Measurements from ENCODE around the gene HMCN2. TPM values are rescaled to one million over a fixed set of nuclear protein-coding genes. Genes with fewer than 3 reads are reported as not detected.

The HMCN2 gene
- total RNA-seq, 4 donors from 2014 or later = 24.8 to 61.7 (median 36.1) TPM

DNA sequence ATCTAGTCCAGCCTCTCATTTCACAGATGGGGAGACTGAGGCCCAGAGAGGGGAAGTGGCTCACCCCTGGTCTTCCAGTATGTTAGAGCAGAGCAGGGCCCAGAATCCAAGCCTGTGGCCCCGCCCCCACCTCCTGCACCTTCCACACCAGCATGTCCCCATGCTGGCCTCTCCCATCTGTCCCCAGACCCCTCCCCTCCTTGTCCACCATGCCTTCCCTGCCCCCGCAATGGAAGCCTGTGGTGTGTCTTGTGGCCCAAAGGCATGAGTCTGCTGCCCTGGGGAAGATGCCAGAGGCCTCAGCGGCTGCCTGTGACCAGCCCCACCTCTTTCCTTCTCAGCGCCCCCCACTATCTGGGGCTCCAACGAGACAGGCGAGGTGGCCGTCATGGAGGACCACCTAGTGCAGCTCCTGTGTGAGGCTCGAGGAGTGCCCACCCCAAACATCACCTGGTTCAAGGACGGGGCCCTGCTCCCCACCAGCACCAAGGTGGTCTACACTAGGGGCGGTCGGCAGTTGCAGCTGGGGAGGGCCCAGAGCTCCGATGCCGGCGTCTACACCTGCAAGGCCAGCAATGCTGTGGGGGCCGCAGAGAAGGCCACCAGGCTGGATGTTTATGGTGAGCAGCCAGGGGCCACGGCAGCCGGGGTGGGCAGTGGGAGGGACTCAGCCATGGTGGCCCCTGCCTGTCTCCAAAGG is 87.2 kb downstream of the HMCN2 start:
- DNase-seq = no peak
- Histone ChIP-seq H3K4me1 (peaks cover 0 to 8% (median 0%) of the 10 kb centered on the region in 4 donors), H3K27ac (peak overlapping the region in 1 of 4 donors; percentile 68), H3K4me3 (no peak overlapping the region), H3K36me3 (no peaks in the 10 kb centered on the region), H3K9me3 (no peaks in the 10 kb centered on the region), H3K27me3 (no peaks in the 10 kb centered on the region)
- TF ChIP-seq, protein P1, sequence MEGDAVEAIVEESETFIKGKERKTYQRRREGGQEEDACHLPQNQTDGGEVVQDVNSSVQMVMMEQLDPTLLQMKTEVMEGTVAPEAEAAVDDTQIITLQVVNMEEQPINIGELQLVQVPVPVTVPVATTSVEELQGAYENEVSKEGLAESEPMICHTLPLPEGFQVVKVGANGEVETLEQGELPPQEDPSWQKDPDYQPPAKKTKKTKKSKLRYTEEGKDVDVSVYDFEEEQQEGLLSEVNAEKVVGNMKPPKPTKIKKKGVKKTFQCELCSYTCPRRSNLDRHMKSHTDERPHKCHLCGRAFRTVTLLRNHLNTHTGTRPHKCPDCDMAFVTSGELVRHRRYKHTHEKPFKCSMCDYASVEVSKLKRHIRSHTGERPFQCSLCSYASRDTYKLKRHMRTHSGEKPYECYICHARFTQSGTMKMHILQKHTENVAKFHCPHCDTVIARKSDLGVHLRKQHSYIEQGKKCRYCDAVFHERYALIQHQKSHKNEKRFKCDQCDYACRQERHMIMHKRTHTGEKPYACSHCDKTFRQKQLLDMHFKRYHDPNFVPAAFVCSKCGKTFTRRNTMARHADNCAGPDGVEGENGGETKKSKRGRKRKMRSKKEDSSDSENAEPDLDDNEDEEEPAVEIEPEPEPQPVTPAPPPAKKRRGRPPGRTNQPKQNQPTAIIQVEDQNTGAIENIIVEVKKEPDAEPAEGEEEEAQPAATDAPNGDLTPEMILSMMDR (IDR thresholded peaks at IDR 0.05) = no peak
- TF ChIP-seq POLR2A (IDR thresholded peaks at IDR 0.05) = no peak

DNA sequence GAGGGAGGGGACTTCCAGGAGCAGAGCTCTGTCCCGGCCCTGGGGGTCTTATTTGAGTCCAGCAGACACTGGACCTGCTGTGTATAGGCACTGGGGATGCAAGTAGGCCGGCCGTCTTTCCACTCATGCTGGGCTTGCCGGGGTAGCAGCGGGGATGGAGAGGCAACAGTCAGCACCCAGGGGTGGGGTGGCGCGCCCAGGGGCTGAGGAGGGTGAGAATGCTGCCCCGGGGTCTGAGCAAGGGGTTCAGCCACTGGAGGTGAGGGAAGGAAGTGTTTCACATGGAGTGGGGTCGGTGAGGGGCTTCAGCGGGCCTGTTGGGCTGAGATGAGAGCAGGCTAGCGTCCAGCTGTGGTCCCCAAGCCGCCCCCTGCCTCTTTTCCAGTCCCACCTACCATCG is 88.8 kb downstream of the HMCN2 start:
- DNase-seq = no peak
- Histone ChIP-seq H3K27ac (no peak overlapping the region), H3K4me3 (no peak overlapping the region), H3K9me3 (no peaks in the 10 kb centered on the region), H3K36me3 (no peaks in the 10 kb centered on the region), H3K4me1 (peaks cover 0 to 8% (median 0%) of the 10 kb centered on the region in 4 donors), H3K27me3 (no peaks in the 10 kb centered on the region)
- no peak for TF ChIP-seq POLR2A (IDR thresholded peaks at IDR 0.05)
- TF ChIP-seq, protein P1 (IDR thresholded peaks at IDR 0.05) = no peak

DNA sequence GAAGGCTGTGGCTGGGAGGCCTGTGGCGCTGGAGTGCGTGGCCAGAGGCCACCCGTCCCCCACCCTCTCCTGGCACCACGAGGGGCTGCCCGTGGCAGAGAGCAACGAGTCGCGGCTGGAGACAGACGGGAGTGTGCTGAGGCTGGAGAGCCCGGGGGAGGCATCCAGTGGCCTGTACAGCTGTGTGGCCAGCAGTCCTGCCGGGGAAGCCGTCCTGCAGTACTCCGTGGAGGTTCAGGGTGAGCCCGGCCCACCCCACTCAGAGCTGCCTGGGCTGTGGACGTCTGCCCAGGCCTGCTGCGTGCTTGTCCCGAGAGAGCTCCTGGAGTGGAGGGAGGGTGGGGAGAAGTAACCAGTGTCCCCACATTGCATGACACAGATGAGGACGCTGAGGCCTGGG is 89.2 kb downstream of the HMCN2 start:
- Histone ChIP-seq H3K9me3 (no peaks in the 10 kb centered on the region), H3K4me3 (no peak overlapping the region), H3K4me1 (peaks cover 0 to 8% (median 0%) of the 10 kb centered on the region in 4 donors), H3K27me3 (no peaks in the 10 kb centered on the region), H3K27ac (no peak overlapping the region), H3K36me3 (no peaks in the 10 kb centered on the region)
- TF ChIP-seq POLR2A (IDR thresholded peaks at IDR 0.05) = no peak
- TF ChIP-seq, protein P1 (IDR thresholded peaks at IDR 0.05) = no peak
- no peak for DNase-seq

DNA sequence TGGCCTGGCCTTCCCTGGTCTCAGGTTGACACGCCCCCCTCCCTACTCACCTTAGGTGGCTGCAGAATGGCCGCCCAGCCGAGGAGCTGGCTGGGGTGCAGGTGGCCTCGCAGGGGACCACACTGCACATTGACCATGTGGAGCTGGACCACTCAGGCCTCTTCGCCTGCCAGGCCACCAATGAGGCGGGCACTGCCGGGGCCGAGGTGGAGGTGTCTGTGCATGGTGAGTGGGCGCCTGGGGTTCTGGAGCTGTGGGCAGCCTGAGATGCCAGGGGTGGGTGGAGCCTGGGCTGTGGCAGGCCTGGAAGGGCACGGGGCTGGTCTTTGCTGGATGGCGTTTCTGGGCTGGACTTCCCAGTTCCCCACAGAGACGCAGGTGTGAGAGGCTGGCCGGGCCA is 90.5 kb downstream of the HMCN2 start:
- H3K9me3 ChIP-seq = no peaks in the 10 kb centered on the region
- no peaks in the 10 kb centered on the region for H3K36me3 ChIP-seq
- TF ChIP-seq, protein P1 (IDR thresholded peaks at IDR 0.05) = no peak
- no peak for TF ChIP-seq POLR2A (IDR thresholded peaks at IDR 0.05)
- H3K4me1 ChIP-seq = peaks cover 0 to 8% (median 0%) of the 10 kb centered on the region in 4 donors
- no peak overlapping the region for H3K27ac ChIP-seq
- DNase-seq = no peak
- H3K27me3 ChIP-seq = no peaks in the 10 kb centered on the region
- H3K4me3 ChIP-seq = no peak overlapping the region

DNA sequence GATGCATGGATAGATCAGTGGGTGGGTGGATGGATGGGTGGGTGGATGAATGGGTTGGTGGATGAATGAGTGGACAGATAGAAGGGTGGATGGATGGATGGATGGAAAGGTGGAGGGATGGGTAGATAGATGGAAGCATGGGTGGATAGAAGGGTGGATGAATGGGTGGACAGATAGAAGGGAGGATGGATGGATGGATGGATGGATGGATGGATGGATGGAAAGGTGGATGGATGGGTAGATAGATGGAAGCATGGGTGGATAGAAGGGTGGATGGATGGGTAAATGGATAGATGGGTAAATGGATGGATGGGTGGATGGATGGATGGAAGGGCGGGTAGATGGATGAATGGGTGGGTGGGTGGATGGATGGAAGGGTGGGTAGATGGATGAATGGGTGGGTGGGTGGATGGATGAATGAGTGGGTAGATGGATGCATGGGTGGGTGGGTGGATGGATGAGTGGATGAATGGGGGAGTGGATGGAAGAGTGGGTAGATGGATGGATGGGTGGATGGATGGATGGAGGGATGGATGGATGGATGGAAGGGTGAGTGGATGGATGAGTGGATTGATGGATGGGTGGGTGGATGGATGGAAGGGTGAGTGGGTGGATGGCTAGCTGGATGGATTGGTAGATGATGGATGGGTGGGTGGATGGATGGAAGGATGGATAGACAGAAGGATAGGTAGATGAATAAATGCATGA is 91.5 kb downstream of the HMCN2 start:
- Histone ChIP-seq H3K4me3 (no peak overlapping the region), H3K4me1 (peaks cover 0 to 8% (median 0%) of the 10 kb centered on the region in 4 donors), H3K36me3 (no peaks in the 10 kb centered on the region), H3K27ac (no peak overlapping the region), H3K9me3 (no peaks in the 10 kb centered on the region), H3K27me3 (no peaks in the 10 kb centered on the region)
- TF ChIP-seq POLR2A (IDR thresholded peaks at IDR 0.05) = no peak
- TF ChIP-seq, protein P1 (IDR thresholded peaks at IDR 0.05) = no peak
- DNase-seq = no peak
